Natural killer cell (primary cell): Measurements from ENCODE around the gene IL37. TPM values are rescaled to one million over a fixed set of nuclear protein-coding genes. Genes with fewer than 3 reads are reported as not detected.

Source experiments
- ATAC-seq, 3 donors: fragments of 150-1000 bp in 2 of 3; fragments of 200-7000 bp in 1 of 3; cut with Tn5 transposase; 1 replicate in 1 of 3; 2 replicates in 2 of 3; pipeline ENCODE4 v1.10.0; 2021; ENCODE audit warnings: mild to moderate bottlenecking in 2 of 3, moderate library complexity in 2 of 3
- DNase-seq, 2 donors: peaks; one replicate each; pipeline versions ENCODE4 v3.0.0 to v3.0.0-alpha.2; 2013 to 2021; ENCODE audit warnings: mixed read lengths in 1 of 2
- H3K27ac ChIP-seq: one replicate; pipeline ENCODE4 v1.5.1; 2013; ENCODE audit warnings: mild to moderate bottlenecking, low read length
- H3K27me3 ChIP-seq: one replicate; pipeline ENCODE4 v1.6.1; 2013; ENCODE audit warnings: low read length; ENCODE audit not compliant: control insufficient read depth, insufficient read depth
- H3K36me3 ChIP-seq: one replicate; pipeline ENCODE4 v1.6.1; 2013; ENCODE audit warnings: low read length; ENCODE audit not compliant: control insufficient read depth, insufficient read depth
- H3K4me1 ChIP-seq: one replicate; pipeline ENCODE4 v1.6.1; 2013; ENCODE audit warnings: low read length; ENCODE audit not compliant: control insufficient read depth, insufficient read depth
- H3K4me3 ChIP-seq: one replicate; pipeline ENCODE4 v1.5.1; 2013; ENCODE audit warnings: low read length
- H3K9me3 ChIP-seq: one replicate; pipeline ENCODE4 v1.6.1; 2013; ENCODE audit warnings: low read length; ENCODE audit not compliant: control insufficient read depth, insufficient read depth
- H3K27ac Mint-ChIP-seq, 2 donors: one replicate each; pipeline ENCODE4 v1.8.0; 2022; ENCODE audit warnings: mild to moderate bottlenecking in 2 of 2, mixed read lengths in 2 of 2, moderate library complexity in 1 of 2
- H3K27me3 Mint-ChIP-seq, 2 donors: one replicate each; pipeline ENCODE4 v1.8.0; 2022; ENCODE audit warnings: low read depth in 2 of 2, mixed read lengths in 2 of 2
- H3K36me3 Mint-ChIP-seq: one replicate; pipeline ENCODE4 v1.8.0; 2022; ENCODE audit warnings: mixed read lengths
- H3K4me1 Mint-ChIP-seq, 2 donors: one replicate each; pipeline ENCODE4 v1.8.0; 2022; ENCODE audit warnings: mixed read lengths in 2 of 2
- H3K4me3 Mint-ChIP-seq: one replicate; pipeline ENCODE4 v1.8.0; 2022; ENCODE audit warnings: mild to moderate bottlenecking, moderate library complexity, mixed read lengths
- H3K9me3 Mint-ChIP-seq, 2 donors: one replicate each; pipeline ENCODE4 v1.8.0; 2022; ENCODE audit warnings: mixed read lengths in 2 of 2
- CTCF ChIP-seq: fragments of 200-600 bp; IDR thresholded peaks from one replicate; pipeline ENCODE4 v1.8.0; 2022; ENCODE audit warnings: antibody characterized with exemption
- whole genome bisulfite sequencing: methylation state at CpG from one replicate; pipeline ENCODE4 v1.1.7; 2013; ENCODE audit warnings: missing lambda C conversion rate; ENCODE audit not compliant: insufficient coverage; 5-methylcytosine and 5-hydroxymethylcytosine counted together
- intact Hi-C: fragments of 100-400 bp; cut with micrococcal nuclease; formaldehyde crosslinking; loops from one replicate; pipeline ENCODE4 v1.14.2; 2022
- total RNA-seq, 4 donors: library from RNA; stranded (reverse); fragments of 120-200 nt in 1 of 4; gene quantifications; one replicate each; pipeline versions ENCODE4 v1.2.3 to v1.2.4, GENCODE V29; 2013 to 2022

IL37 gene
- total RNA-seq, 3 donors from 2014 or later (not counting 1 experiment from before 2014, with no cell fraction given) = not detected

GRCh38 chr2:112957511-112957910, 46.5 kb downstream of the IL37 start:
- TF ChIP-seq CTCF = no peak
- H3K4me3 Mint-ChIP-seq = no peak overlapping the region
- H3K4me1 Mint-ChIP-seq = no peaks in the 10 kb centered on the region
- Histone ChIP-seq H3K27ac (no peak overlapping the region), H3K9me3 (no peaks in the 10 kb centered on the region), H3K4me3 (no peak overlapping the region), H3K4me1 (no peaks in the 10 kb centered on the region), H3K36me3 (no peaks in the 10 kb centered on the region), H3K27me3 (no peaks in the 10 kb centered on the region)
- ATAC-seq (no peak), DNase-seq (no peak)
- peaks cover 6 to 8% of the 10 kb centered on the region in 2 donors for H3K27me3 Mint-ChIP-seq
- H3K9me3 Mint-ChIP-seq = no peaks in the 10 kb centered on the region
- WGBS = 100% methylated on average over 3 of the region's 3 CpGs
- no peaks in the 10 kb centered on the region for H3K36me3 Mint-ChIP-seq
- H3K27ac Mint-ChIP-seq = no peak overlapping the region
- intact Hi-C loops = no loop called here

- Mint-ChIP-seq H3K4me3 (no peak overlapping the region), H3K4me1 (no peaks in the 10 kb centered on the region), H3K9me3 (no peaks in the 10 kb centered on the region), H3K27me3 (peaks cover 1 to 6% of the 10 kb centered on the region in 2 donors), H3K27ac (no peak overlapping the region), H3K36me3 (no peaks in the 10 kb centered on the region)
- H3K4me1 ChIP-seq = no peaks in the 10 kb centered on the region
- peak; percentile 84 to 92 (median 85) for ATAC-seq
- no peaks in the 10 kb centered on the region for H3K9me3 ChIP-seq
- no peak overlapping the region for H3K4me3 ChIP-seq
- intact Hi-C loops = loop anchor here (1.0 kb wide), 1 partner anchor 209 kb away; no protein-coding TSS in a partner anchor
- no peak overlapping the region for H3K27ac ChIP-seq
- no peaks in the 10 kb centered on the region for H3K36me3 ChIP-seq
- H3K27me3 ChIP-seq = no peaks in the 10 kb centered on the region
- WGBS = 60% methylated on average over 7 of the region's 9 CpGs
- peak; percentile 76 for TF ChIP-seq CTCF
- DNase-seq = peak in 1 of 2 donors; percentile 79
Measured at GRCh38 chr2:112958428-112959108, 47.6 kb downstream of the IL37 start.

- H3K4me3 ChIP-seq = no peak overlapping the region
- Mint-ChIP-seq H3K9me3 (no peaks in the 10 kb centered on the region), H3K27me3 (peaks cover 6 to 7% of the 10 kb centered on the region in 2 donors), H3K4me1 (no peaks in the 10 kb centered on the region), H3K36me3 (no peaks in the 10 kb centered on the region), H3K27ac (no peak overlapping the region), H3K4me3 (no peak overlapping the region)
- no peak for ATAC-seq
- H3K9me3 ChIP-seq = no peaks in the 10 kb centered on the region
- no peaks in the 10 kb centered on the region for H3K4me1 ChIP-seq
- H3K27ac ChIP-seq = no peak overlapping the region
- no peaks in the 10 kb centered on the region for H3K27me3 ChIP-seq
- no peaks in the 10 kb centered on the region for H3K36me3 ChIP-seq
- intact Hi-C loops = no loop called here
- 74% methylated on average over 14 of the region's 14 CpGs for WGBS
- DNase-seq = no peak
- peak; percentile 35 for TF ChIP-seq CTCF
Measured at GRCh38 chr2:112959109-112959812, 48.3 kb downstream of the IL37 start.
